Body of pancreas (tissue), 2 donors: ENCODE data around the gene GGTLC1. TPM values are rescaled to one million over a fixed set of nuclear protein-coding genes. Genes with fewer than 3 reads are reported as not detected.

Source experiments
- small RNA-seq: library from RNA; depleted of rRNA; stranded (forward); fragments of <200 nt; gene quantifications from one replicate; pipeline ENCODE3, GENCODE V24; 2016
- total RNA-seq, 2 donors: library from RNA; depleted of rRNA; stranded (reverse); fragments of >200 nt; gene quantifications; one replicate each; pipeline ENCODE4 v1.1.0, GENCODE V29; 2016

GGTLC1 gene
- total RNA-seq, 2 donors from 2014 or later, result 3.4 TPM; not detected in 1

Small RNAs within 50 kb of the gene (small RNA-seq; reads per million reads assigned to genes)
- not detected for gene AL133466.1

Other genes with a start within 250 kb of the GGTLC1 start
- gene CST1, start 237.8 kb downstream of the GGTLC1 start, total RNA-seq, result not detected
- not detected for gene CST2, start 162.1 kb downstream of the GGTLC1 start, total RNA-seq
- not detected for gene CST5, start 109.0 kb downstream of the GGTLC1 start, total RNA-seq